ENCODE results near the gene PRRX2.

Gene PRRX2

DNA sequence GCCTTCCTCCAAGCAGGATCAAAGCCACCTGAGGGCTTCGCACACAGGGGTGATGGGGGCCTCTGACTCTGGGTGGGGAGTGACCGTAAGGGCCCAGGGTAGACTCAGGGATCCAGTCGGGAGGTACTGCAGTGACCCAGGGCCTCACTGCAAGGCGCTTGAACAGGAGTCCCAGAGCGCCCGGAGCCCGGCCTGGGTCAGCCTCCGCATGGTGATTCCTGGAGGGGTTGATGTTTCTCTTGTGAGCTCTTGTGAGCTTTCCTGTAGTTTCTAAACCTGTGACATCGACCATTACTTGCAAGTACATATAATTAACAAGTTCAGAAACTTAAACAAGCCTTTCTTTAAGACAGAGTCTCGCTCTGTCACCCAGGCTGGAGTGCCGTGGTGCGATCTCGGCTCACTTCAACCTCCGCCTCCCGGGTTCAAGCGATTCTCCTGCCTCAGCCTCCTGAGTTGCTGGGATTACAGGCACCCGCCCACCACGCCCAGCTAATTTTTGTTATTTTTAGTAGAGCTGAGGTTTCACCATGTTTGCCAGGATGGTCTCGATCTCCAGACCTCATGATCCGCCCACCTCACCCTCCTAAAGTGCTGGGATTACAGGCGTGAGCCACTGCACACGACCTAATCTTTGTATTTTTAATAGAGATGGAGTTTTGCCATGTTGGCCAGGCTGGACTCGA, 67.6 kb downstream of the PRRX2 start:
- H3K4me3 ChIP-seq (ENCODE audit: low read depth, low read length), result no peak overlapping the region
- TF ChIP-seq, protein P1, sequence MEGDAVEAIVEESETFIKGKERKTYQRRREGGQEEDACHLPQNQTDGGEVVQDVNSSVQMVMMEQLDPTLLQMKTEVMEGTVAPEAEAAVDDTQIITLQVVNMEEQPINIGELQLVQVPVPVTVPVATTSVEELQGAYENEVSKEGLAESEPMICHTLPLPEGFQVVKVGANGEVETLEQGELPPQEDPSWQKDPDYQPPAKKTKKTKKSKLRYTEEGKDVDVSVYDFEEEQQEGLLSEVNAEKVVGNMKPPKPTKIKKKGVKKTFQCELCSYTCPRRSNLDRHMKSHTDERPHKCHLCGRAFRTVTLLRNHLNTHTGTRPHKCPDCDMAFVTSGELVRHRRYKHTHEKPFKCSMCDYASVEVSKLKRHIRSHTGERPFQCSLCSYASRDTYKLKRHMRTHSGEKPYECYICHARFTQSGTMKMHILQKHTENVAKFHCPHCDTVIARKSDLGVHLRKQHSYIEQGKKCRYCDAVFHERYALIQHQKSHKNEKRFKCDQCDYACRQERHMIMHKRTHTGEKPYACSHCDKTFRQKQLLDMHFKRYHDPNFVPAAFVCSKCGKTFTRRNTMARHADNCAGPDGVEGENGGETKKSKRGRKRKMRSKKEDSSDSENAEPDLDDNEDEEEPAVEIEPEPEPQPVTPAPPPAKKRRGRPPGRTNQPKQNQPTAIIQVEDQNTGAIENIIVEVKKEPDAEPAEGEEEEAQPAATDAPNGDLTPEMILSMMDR (IDR thresholded peaks at IDR 0.05; ENCODE audit: borderline replicate concordance, insufficient read depth, low read depth, low read length), result no peak

DNA sequence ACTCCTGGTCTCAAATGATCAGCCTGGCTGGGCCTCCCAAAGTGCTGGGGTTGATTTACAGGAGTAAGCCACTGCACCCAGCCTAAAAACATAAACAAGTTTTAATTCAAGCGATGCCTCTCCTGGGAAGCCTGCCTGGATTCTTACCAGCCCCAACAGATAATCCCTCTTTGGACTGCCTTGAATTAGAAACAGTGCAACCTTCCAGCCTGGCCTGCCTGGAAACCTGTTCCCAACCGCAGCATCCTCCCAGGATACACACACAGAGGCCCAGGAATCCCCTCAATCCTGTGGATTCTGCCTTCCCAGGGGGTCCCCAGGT, 68.1 kb downstream of the PRRX2 start:
- no peak overlapping the region for H3K4me3 ChIP-seq (ENCODE audit: low read depth, low read length)
- TF ChIP-seq, protein P1 (IDR thresholded peaks at IDR 0.05; ENCODE audit: borderline replicate concordance, insufficient read depth, low read depth, low read length), result no peak

DNA sequence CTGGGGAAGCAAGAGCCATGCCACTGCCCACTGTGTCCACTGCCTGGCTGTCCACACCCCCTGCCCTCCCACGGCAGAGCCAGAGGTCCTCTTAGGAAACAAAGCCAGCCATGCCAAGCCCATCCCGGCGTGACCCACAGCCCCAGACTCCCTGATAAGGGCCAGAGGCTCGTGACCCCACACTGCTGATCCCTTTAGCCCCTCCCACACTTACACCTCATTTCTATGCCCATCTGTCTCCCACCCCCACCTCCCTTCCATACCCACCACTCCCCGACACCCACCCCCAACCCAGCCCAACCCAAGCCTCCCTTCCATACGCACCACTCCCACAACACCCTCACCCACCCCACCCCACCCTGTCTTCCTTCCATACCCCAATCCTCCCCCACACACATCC, 70.1 kb downstream of the PRRX2 start:
- H3K4me3 ChIP-seq (ENCODE audit: low read depth, low read length), result no peak overlapping the region
- TF ChIP-seq, protein P1 (IDR thresholded peaks at IDR 0.05; ENCODE audit: borderline replicate concordance, insufficient read depth, low read depth, low read length), result no peak

DNA sequence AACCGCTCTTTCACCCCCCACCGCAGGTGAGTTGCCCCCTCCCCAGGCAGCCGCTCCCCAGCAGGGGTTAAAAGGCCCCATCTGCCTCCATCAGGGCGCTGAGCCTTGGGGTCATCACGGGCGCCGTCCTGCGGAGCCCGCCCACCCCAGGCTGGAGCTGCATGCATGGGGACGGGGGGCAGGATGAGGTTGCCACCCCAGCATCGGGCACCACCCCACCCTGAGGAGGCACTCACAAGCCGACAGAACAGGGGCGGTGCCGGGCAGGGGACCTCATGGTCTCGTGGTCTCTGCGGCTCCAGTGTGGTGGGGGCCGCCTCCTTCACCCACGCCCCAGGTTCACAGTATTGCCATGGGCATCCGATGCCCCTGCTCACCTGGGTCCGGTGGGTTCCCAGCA, 70.9 kb downstream of the PRRX2 start:
- no peak overlapping the region for H3K4me3 ChIP-seq (ENCODE audit: low read depth, low read length)
- TF ChIP-seq, protein P1 (IDR thresholded peaks at IDR 0.05; ENCODE audit: borderline replicate concordance, insufficient read depth, low read depth, low read length), result no peak

DNA sequence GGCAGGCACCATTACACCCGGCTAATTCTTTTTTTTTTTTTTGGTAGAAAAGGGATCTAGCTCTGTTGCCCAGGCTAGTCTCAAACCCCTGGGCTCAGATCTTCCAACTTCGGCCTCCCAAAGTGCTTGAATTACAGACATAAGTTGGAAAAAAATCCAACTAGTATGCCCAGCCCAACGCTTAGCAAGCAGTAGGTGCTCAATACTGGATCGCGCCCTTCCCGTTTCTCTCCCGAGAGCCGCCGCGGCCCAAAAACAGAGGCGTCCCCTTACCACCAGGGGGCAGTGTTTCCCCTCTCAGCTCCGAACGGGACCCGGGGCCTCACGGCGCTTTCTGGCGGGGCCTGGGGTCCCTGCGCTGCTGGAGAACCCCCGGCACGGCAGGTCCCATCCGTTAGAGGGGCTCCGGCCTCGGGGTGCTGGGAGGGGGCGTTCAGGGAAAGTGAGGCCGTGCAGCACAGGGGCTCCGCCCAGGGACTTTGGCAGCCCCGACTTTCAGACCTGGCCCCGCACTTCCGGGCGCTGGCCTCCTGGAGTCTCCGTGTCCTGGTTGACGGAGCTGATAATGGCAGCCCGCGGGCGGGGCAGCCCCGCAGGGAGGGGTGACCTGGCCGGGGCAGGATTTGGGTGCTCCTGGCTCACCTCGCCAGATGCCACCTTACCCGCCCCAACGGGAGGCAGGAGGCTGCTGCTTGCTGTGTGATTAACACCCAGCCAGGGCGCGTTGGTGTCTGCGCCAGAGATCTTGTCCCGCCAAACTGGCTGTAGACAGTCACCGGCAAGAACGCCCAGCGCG, 72.2 kb downstream of the PRRX2 start:
- H3K4me3 ChIP-seq (ENCODE audit: low read depth, low read length), result peak overlapping the region; percentile 57
- TF ChIP-seq, protein P1 (IDR thresholded peaks at IDR 0.05; ENCODE audit: borderline replicate concordance, insufficient read depth, low read depth, low read length), result peak; percentile 91

DNA sequence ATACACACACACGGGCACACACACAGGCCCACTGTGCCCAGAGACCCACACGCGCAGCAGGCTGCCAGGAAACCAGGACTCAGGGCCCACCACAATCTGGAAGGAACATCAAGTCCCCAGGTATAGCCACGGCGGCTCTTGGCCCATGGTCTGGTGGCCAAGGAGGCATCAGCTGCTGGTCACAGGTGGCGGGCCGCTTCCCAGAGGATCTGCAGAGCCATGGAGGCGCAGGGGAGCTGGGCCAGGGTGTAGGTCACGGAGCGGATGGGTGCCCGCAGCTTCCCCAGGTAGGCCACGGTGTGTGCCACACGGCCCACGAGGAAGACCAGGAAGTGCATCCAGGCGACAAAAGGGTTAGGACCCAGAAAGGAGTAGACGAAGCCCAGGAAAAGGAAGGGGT, 74.0 kb downstream of the PRRX2 start:
- TF ChIP-seq, protein P1 (IDR thresholded peaks at IDR 0.05; ENCODE audit: borderline replicate concordance, insufficient read depth, low read depth, low read length), result no peak
- H3K4me3 ChIP-seq (ENCODE audit: low read depth, low read length), result no peak overlapping the region

DNA sequence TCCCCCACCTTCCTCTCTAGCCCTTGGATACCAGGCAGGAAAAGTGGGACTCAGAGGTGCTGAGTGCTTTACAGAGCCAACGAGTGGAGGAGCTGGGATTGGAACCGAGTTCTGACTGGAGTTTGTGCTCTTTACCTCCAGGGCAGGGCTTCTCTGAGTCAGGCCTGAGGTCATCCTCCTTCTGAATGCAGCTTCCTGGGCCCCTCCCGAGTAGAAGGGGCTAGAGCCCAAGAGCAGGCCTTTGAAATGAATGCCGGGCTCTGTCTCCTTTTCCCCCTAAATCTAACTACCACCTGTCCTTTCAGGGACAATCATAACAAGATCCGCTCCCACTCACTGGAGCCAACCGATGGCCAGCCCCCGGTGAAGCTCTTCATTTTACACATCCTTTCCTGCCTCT, 74.7 kb downstream of the PRRX2 start:
- no peak overlapping the region for H3K4me3 ChIP-seq (ENCODE audit: low read depth, low read length)
- TF ChIP-seq, protein P1 (IDR thresholded peaks at IDR 0.05; ENCODE audit: borderline replicate concordance, insufficient read depth, low read depth, low read length), result no peak

Data from GM12875 (cell line).